Suprapubic skin (tissue), 4 donors: ENCODE results near the gene RGS7BP. TPM values are rescaled to one million over a fixed set of nuclear protein-coding genes. Genes with fewer than 3 reads are reported as not detected.

Source experiments
- DNase-seq, 2 donors: peaks; one replicate each; pipeline ENCODE4 v3.0.0-alpha.2; 2019; ENCODE audit warnings: low spot score in 2 of 2
- H3K27ac ChIP-seq: fragments of 200-600 bp; sonication (generic); one replicate; pipeline ENCODE4 v1.5.1; 2019
- H3K27me3 ChIP-seq: fragments of 200-600 bp; sonication (generic); one replicate; pipeline ENCODE4 v1.5.1; 2019
- H3K36me3 ChIP-seq: fragments of 200-600 bp; sonication (generic); one replicate; pipeline ENCODE4 v1.5.1; 2019
- H3K4me1 ChIP-seq: fragments of 200-600 bp; sonication (generic); one replicate; pipeline ENCODE4 v1.5.1; 2019
- H3K4me3 ChIP-seq: fragments of 200-600 bp; sonication (generic); one replicate; pipeline ENCODE4 v1.5.1; 2019; ENCODE audit warnings: mild to moderate bottlenecking
- H3K9me3 ChIP-seq: fragments of 200-600 bp; sonication (generic); one replicate; pipeline ENCODE4 v1.5.1; 2019
- CTCF ChIP-seq, 2 donors: fragments of 200-600 bp in 1 of 2; fragments of 450-650 bp in 1 of 2; sonication (generic) in 1 of 2; IDR thresholded peaks; one replicate each; pipeline ENCODE4 v1.5.1; 2016 to 2019; ENCODE audit warnings: antibody characterized with exemption in 2 of 2, mild to moderate bottlenecking in 1 of 2, moderate library complexity in 1 of 2
- EP300 ChIP-seq: sonication (generic); formaldehyde crosslinking; IDR thresholded peaks from one replicate; pipeline ENCODE4 v1.6.1; 2017; ENCODE audit warnings: antibody characterized with exemption
- POLR2A ChIP-seq, 2 donors: fragments of 450-650 bp; IDR thresholded peaks; one replicate each; pipeline ENCODE4 v1.6.1; 2017; ENCODE audit warnings: antibody characterized with exemption in 2 of 2, mild to moderate bottlenecking in 2 of 2, moderate library complexity in 2 of 2
- POLR2AphosphoS5 ChIP-seq, 3 donors: sonication (generic); formaldehyde crosslinking; IDR thresholded peaks; one replicate each; pipeline ENCODE4 v1.6.1; 2017; ENCODE audit warnings: antibody characterized with exemption in 3 of 3
- WGBS: methylation state at CpG from one replicate; pipeline ENCODE4 v1.1.5; 2018; 5-methylcytosine and 5-hydroxymethylcytosine counted together
- total RNA-seq, 4 donors: library from RNA; depleted of rRNA; stranded (reverse); fragments of >200 nt; gene quantifications; one replicate each; pipeline ENCODE4 v1.1.0, GENCODE V29; 2016

Gene RGS7BP
- total RNA-seq, 4 donors from 2014 or later: 0.55 to 2.2 (median 1.4) TPM; not detected in 1

- Histone ChIP-seq H3K36me3 (no peaks in the 10 kb centered on the region), H3K27me3 (peaks cover 24% of the 10 kb centered on the region), H3K4me3 (no peak overlapping the region), H3K27ac (no peak overlapping the region), H3K9me3 (no peaks in the 10 kb centered on the region), H3K4me1 (peaks cover 12% of the 10 kb centered on the region)
- no peak for DNase-seq
- TF ChIP-seq CTCF (IDR thresholded peaks at IDR 0.05) (no peak), POLR2A (IDR thresholded peaks at IDR 0.05) (no peak), POLR2AphosphoS5 (IDR thresholded peaks at IDR 0.05) (no peak)
- WGBS: 70% methylated on average over 7 of the region's 7 CpGs
Observed at GRCh38 chr5:64509828-64510227, 4.0 kb downstream of the RGS7BP start.

DNA sequence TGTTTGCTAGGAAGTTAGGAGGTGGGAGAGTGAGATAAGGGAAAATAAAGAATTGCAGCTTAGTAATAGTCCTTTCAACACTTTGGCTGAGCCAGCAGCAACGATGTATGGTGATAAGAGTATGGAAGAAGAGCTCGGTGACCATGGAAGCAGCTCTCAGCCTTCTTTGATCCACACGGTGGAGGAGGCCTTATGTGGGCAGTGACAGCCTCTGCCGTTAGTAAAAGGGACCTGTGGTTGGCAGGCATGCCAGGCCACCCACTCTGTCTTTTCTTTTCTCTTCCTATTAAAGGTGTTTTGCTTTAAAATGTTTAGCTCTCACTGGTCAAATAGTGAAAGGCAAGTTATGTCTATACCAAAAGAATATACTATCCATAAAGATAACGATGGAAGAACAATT lies 7.7 kb downstream of the RGS7BP start:
- H3K4me3 ChIP-seq: no peak overlapping the region
- no peaks in the 10 kb centered on the region for H3K27me3 ChIP-seq
- no peak for DNase-seq
- no peaks in the 10 kb centered on the region for H3K9me3 ChIP-seq
- 63% methylated on average over 5 of the region's 5 CpGs for WGBS
- TF ChIP-seq EP300 (no peak), CTCF (IDR thresholded peaks at IDR 0.05) (no peak), POLR2A (IDR thresholded peaks at IDR 0.05) (no peak), POLR2AphosphoS5 (IDR thresholded peaks at IDR 0.05) (no peak)
- no peaks in the 10 kb centered on the region for H3K36me3 ChIP-seq
- H3K27ac ChIP-seq: no peak overlapping the region
- H3K4me1 ChIP-seq: no peaks in the 10 kb centered on the region

- no peak for TF ChIP-seq CTCF (IDR thresholded peaks at IDR 0.05)
- no peak for TF ChIP-seq POLR2A (IDR thresholded peaks at IDR 0.05)
- no peak for DNase-seq
- WGBS: 88% methylated on average over 1 of the region's 1 CpG
- Histone ChIP-seq H3K9me3 (no peaks in the 10 kb centered on the region), H3K4me3 (no peak overlapping the region), H3K36me3 (no peaks in the 10 kb centered on the region), H3K27me3 (no peaks in the 10 kb centered on the region), H3K27ac (no peak overlapping the region), H3K4me1 (no peaks in the 10 kb centered on the region)
Observed at GRCh38 chr5:64514612-64515011, 8.8 kb downstream of the RGS7BP start.

DNA sequence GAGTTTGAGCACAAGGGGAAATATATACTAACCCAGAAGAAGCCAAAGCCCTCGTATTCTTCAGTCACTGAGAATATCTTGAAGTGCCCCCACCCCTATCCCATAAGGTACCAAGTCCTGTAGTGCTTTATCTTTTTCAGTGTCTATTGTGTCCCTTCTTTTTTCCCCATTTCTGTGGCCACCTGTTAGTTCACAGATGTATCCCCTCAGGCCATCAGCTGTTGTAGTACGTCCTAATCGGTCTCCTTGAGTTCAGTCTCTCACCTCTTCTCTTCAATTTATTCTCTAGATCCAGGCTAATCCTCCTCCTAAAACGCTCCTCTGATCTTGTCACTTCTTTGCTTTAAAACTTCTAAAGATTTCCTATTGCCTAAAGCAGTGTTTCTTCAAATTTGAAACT lies 10.4 kb downstream of the RGS7BP start:
- no peaks in the 10 kb centered on the region for H3K9me3 ChIP-seq
- no peaks in the 10 kb centered on the region for H3K27me3 ChIP-seq
- no peak overlapping the region for H3K27ac ChIP-seq
- H3K4me3 ChIP-seq: no peak overlapping the region
- 66% methylated on average over 4 of the region's 4 CpGs for WGBS
- TF ChIP-seq POLR2A (IDR thresholded peaks at IDR 0.05) (no peak), POLR2AphosphoS5 (IDR thresholded peaks at IDR 0.05) (no peak), CTCF (IDR thresholded peaks at IDR 0.05) (no peak), EP300 (no peak)
- no peak for DNase-seq
- no peaks in the 10 kb centered on the region for H3K4me1 ChIP-seq
- no peaks in the 10 kb centered on the region for H3K36me3 ChIP-seq

DNA sequence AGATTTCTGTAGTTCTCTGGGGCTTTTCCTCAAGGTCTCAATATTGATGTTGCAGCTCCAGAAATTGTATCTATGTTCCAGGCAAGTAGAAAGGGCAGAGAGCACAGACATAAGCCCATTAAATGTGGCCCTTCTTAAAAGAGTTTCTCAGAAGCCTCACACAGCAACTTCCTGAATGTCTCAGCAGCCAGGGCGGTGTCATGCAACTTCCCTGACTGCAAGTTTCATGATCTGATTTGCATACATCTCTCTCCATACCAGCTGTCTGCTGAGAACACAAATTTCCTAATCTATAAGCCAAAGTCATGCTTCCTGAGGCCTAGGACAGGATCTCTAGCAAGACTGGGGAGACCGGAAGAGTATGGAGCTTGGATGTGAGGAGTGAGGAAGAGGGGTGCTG lies 13.0 kb downstream of the RGS7BP start:
- 79% methylated on average over 2 of the region's 2 CpGs for WGBS
- Histone ChIP-seq H3K9me3 (no peaks in the 10 kb centered on the region), H3K27me3 (no peaks in the 10 kb centered on the region), H3K27ac (no peak overlapping the region), H3K4me3 (no peak overlapping the region), H3K36me3 (no peaks in the 10 kb centered on the region), H3K4me1 (no peaks in the 10 kb centered on the region)
- no peak for DNase-seq
- TF ChIP-seq POLR2A (IDR thresholded peaks at IDR 0.05) (no peak), POLR2AphosphoS5 (IDR thresholded peaks at IDR 0.05) (no peak), EP300 (no peak), CTCF (IDR thresholded peaks at IDR 0.05) (no peak)
